Tibial artery (tissue), 4 donors: ENCODE measurements around the gene SF3B1.

Experiments
- DNase-seq, 2 donors: peaks; one replicate each; pipeline ENCODE4 v3.0.0-alpha.2; 2019
- H3K27ac ChIP-seq, 2 donors: fragments of 200-600 bp; sonication (generic) in 1 of 2; 1 replicate in 1 of 2; 2 replicates in 1 of 2; pipeline ENCODE4 v1.5.1; 2018 to 2019; ENCODE audit warnings: mild to moderate bottlenecking in 1 of 2
- H3K27me3 ChIP-seq, 2 donors: fragments of 200-600 bp; sonication (generic) in 1 of 2; one replicate each; pipeline versions ENCODE4 v1.5.1 to v1.6.0; 2016 to 2019
- H3K36me3 ChIP-seq, 3 donors: fragments of 200-600 bp; sonication (generic) in 2 of 3; one replicate each; pipeline ENCODE4 v1.5.1; 2016 to 2019; ENCODE audit warnings: mild to moderate bottlenecking in 2 of 3
- H3K4me1 ChIP-seq, 4 donors: fragments of 200-600 bp; sonication (generic) in 2 of 4; 1 replicate in 3 of 4; 2 replicates in 1 of 4; pipeline ENCODE4 v1.5.1; 2016 to 2019
- H3K4me3 ChIP-seq, 2 donors: fragments of 200-600 bp; sonication (generic) in 1 of 2; 1 replicate in 1 of 2; 2 replicates in 1 of 2; pipeline ENCODE4 v1.5.1; 2018 to 2019; ENCODE audit warnings: mild to moderate bottlenecking in 2 of 2
- H3K9me3 ChIP-seq, 3 donors: fragments of 200-600 bp; sonication (generic) in 1 of 3; one replicate each; pipeline ENCODE4 v1.5.1; 2016 to 2019
- CTCF ChIP-seq, 2 experiments: fragments of 200-600 bp in 1 of 2; fragments of 450-650 bp in 1 of 2; IDR thresholded peaks; one replicate each; pipeline ENCODE4 v1.5.1; 2017 to 2019; ENCODE audit warnings: antibody characterized with exemption in 2 of 2, mild to moderate bottlenecking in 1 of 2, moderate library complexity in 1 of 2
- intact Hi-C: fragments of 100-400 bp; cut with DNase I; formaldehyde crosslinking; loops from one replicate; pipeline ENCODE4 v1.15.0; 2023; ENCODE audit warnings: low total_unique reads

The SF3B1 gene

GRCh38 chr2:197368412-197368811 is 66.4 kb downstream of the SF3B1 start:
- H3K27me3 ChIP-seq, result no peaks in the 10 kb centered on the region
- no peak for DNase-seq
- no peak overlapping the region for H3K27ac ChIP-seq
- no peaks in the 10 kb centered on the region for H3K9me3 ChIP-seq
- no peaks in the 10 kb centered on the region for H3K36me3 ChIP-seq
- intact Hi-C loops, result no loop called here
- no peak overlapping the region for H3K4me3 ChIP-seq
- TF ChIP-seq CTCF (IDR thresholded peaks at IDR 0.05), result no peak
- no peaks in the 10 kb centered on the region for H3K4me1 ChIP-seq

- H3K4me3 ChIP-seq, result no peak overlapping the region
- intact Hi-C loops, result no loop called here
These were observed 70.8 kb downstream of the SF3B1 start for GRCh38 chr2:197363998-197364397.

GRCh38 chr2:197360744-197361156 is 74.1 kb downstream of the SF3B1 start:
- H3K36me3 ChIP-seq, result no peaks in the 10 kb centered on the region
- H3K27ac ChIP-seq, result no peak overlapping the region
- no peak for DNase-seq
- intact Hi-C loops, result no loop called here
- no peaks in the 10 kb centered on the region for H3K27me3 ChIP-seq
- no peak overlapping the region for H3K4me3 ChIP-seq
- no peaks in the 10 kb centered on the region for H3K4me1 ChIP-seq
- no peak for TF ChIP-seq CTCF (IDR thresholded peaks at IDR 0.05)
- no peaks in the 10 kb centered on the region for H3K9me3 ChIP-seq

More at GRCh38 chr2:197363998-197364397, 70.8 kb downstream of the SF3B1 start:
- no peaks in the 10 kb centered on the region for H3K4me1 ChIP-seq
- H3K36me3 ChIP-seq, result no peaks in the 10 kb centered on the region
- no peak for TF ChIP-seq CTCF (IDR thresholded peaks at IDR 0.05)
- H3K27me3 ChIP-seq, result no peaks in the 10 kb centered on the region
- H3K9me3 ChIP-seq, result no peaks in the 10 kb centered on the region
- no peak overlapping the region for H3K27ac ChIP-seq
- DNase-seq, result no peak

GRCh38 chr2:197359859-197360258 is 75.0 kb downstream of the SF3B1 start:
- H3K9me3 ChIP-seq, result no peaks in the 10 kb centered on the region
- no peaks in the 10 kb centered on the region for H3K4me1 ChIP-seq
- no peak for TF ChIP-seq CTCF (IDR thresholded peaks at IDR 0.05)
- H3K4me3 ChIP-seq, result no peak overlapping the region
- H3K27ac ChIP-seq, result no peak overlapping the region
- no peak for DNase-seq
- H3K27me3 ChIP-seq, result no peaks in the 10 kb centered on the region
- intact Hi-C loops, result no loop called here
- no peaks in the 10 kb centered on the region for H3K36me3 ChIP-seq

- H3K36me3 ChIP-seq, result no peaks in the 10 kb centered on the region
- no peak overlapping the region for H3K27ac ChIP-seq
- no peak for DNase-seq
- no peak for TF ChIP-seq CTCF (IDR thresholded peaks at IDR 0.05)
- H3K4me3 ChIP-seq, result no peak overlapping the region
- H3K27me3 ChIP-seq, result no peaks in the 10 kb centered on the region
- intact Hi-C loops, result no loop called here
- no peaks in the 10 kb centered on the region for H3K4me1 ChIP-seq
- no peaks in the 10 kb centered on the region for H3K9me3 ChIP-seq
These were observed 75.9 kb downstream of the SF3B1 start for GRCh38 chr2:197358931-197359330.

GRCh38 chr2:197357986-197358385 is 76.8 kb downstream of the SF3B1 start:
- intact Hi-C loops, result no loop called here

More at GRCh38 chr2:197357986-197358385, 76.8 kb downstream of the SF3B1 start:
- no peaks in the 10 kb centered on the region for H3K36me3 ChIP-seq
- H3K4me1 ChIP-seq, result no peaks in the 10 kb centered on the region
- no peaks in the 10 kb centered on the region for H3K9me3 ChIP-seq
- DNase-seq, result no peak
- TF ChIP-seq CTCF (IDR thresholded peaks at IDR 0.05), result no peak
- H3K27me3 ChIP-seq, result no peaks in the 10 kb centered on the region
- H3K4me3 ChIP-seq, result no peak overlapping the region
- no peak overlapping the region for H3K27ac ChIP-seq
